GM19328 (cell line): Measurements from ENCODE around the gene UNC119B.

Experiments used
- ATAC-seq: cut with Tn5 transposase; IDR thresholded peaks from one replicate; pipeline ENCODE4 v1.9.1; 2021; ENCODE audit warnings: mild to moderate bottlenecking, moderate library complexity; ENCODE audit not compliant: unreplicated experiment

The UNC119B gene

DNA sequence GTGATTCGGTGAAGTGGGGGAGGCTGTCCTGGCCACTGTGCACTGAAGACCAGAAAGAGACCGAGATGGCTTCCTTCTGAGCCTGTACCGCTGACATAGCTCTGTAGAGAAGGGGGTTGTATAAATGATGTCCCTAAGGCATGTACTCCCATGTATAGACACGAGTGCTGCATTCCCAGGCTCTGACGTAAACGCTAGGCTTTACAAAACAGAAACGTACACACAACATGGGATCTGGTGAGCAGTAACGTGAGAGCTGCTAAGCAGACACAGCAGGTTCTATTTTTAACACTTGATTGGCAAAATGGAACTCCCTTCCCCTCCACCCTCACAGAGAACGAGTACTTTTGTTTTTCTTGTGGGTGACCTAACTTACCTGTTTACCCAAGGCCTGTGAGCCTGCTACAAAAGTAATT, 51.3 kb downstream of the UNC119B start:
- ATAC-seq = no peak

DNA sequence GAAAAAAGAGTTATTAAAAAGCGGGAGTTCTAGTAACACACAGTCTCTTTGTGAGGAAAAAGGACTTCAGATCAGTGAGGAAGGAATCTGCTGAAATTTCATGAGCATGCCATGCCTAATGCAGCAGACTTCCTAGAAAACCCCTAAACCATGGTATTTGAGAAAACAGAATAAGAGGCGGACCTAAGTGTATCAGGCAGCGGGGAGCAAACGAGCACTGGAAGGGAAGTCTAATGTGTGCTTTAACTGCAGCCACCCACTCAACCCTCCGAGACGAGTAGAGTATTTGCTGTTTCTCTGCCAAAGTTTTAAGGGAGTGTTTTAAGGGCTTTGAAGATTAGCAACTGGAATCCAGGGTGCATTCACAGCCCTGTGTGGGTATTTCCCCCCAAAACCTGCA, 51.8 kb downstream of the UNC119B start:
- no peak for ATAC-seq

DNA sequence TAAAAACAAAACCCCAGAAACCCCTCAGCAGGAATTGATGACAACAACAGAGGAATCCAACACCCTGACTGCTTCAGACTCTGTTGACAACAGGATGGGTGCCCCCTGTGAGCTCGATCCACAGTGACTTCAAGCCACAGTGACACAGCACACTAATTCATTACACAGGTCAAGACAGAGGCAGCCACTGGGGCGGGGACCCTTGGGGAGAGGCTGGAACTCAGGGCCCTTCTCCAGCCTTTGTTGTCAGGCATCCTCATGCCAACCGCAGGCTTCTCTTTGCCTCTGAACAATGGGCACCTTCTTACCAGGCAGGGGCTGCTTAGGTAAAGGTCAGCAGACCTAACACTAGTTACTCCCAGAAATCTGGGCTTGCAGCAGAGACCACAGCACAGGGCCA, 53.0 kb downstream of the UNC119B start:
- no peak for ATAC-seq

DNA sequence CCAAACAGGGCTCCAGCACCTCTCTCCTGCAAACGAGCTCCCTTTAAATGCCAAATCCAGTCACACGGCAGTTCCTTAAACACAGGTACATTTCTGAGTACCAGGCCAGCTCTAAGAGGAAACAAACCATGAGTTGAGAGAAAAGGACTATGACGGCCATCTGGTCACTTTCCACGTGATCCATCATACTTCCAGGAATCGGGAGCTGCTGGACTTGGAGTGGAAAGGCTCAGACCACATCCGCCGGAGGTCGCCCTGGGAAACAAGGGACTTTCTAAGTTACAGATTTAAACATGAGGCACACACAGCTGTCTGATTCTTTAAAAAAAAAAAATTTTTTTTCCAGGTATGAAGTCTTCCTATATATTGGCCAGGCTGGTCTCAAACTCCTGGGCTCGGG, 54.6 kb downstream of the UNC119B start:
- ATAC-seq = no peak

DNA sequence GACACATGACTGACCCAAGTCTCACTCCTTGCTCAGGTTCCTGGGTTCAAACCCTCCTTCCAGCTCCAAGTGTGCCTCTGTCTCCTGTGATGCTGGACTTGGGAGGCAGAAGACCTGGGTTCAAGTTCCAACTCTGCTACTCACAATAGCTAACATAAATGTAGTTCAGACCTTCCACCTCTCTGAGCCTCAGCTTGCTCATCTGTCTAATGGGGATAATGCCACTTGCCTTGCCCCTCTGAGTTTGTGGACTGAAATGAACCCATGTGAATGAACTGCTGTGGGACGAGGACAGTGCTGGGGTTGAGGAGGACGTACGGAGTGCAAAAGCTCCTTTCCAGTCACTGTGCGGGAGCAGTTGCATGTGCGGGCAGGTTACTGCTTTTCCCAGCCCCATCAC, 56.3 kb downstream of the UNC119B start:
- ATAC-seq = no peak

DNA sequence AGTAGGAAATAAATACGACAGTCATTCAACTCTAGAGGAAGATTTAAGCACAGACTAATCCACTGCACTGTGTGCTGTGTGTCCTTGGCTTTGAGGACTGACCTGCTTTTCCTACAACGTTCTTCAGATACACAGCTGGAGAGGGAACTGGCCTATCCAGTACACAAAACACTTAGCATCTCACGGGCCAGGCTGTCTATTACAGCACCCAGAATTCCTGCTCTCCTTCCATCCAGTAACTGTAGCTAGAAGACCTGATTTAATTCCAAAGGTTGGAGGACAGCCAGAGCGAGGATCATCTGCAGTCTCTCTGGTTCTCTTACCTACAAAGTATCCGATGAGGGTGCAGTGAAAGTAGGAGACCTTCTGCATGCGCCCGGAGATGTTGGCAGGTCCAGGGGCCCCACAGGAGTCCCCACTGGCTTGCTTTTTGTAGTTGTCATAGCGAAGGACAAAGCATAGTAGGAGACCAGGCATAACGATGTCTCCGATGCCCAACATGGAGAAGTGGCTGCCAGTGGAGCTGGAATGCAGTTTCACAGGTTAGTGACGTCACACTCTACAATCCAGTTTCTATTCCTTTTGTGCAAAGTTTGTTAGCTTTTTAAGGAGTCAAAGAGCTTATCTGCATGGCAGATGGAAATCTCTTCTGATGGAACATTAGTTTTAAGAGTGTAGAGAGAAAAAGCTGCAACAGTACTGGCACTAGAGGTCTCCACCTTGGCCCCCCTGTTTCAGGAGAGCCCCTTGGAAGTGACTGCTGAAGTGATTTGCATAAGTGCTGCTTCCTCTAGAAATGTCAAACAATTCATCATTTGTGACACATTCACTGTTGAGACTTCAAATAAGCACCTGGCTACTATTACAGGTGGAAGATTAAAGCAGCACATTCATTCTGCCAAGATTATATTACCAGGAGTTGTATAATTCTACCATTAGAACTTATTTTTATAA, 57.1 kb downstream of the UNC119B start:
- ATAC-seq = no peak

DNA sequence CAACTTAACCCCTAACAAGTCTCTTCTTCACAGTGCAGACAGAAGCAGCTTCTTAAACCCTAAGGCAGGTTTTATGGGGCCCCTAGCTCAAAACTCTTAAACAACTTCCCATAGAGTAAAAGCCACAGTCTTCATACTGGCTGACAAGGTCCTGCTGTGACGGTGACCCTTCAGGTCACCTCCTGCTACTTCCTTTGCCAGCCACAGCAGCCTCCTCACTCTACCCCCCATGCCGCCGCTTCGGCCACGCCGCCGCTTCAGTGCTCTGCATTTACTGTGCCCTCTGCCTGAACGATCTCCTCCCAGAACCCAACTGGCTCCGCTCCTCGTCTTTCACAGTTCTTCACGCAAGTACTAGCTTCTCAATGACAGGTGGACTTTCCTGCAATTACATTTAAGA, 60.8 kb downstream of the UNC119B start:
- ATAC-seq = no peak
